CD4-positive, alpha-beta T cell (primary cell): ENCODE data around the gene HIVEP3. TPM values are rescaled to one million over a fixed set of nuclear protein-coding genes. Genes with fewer than 3 reads are reported as not detected.

ENCODE experiments used
- ATAC-seq: fragments of 200-7000 bp; cut with Tn5 transposase; one replicate; pipeline ENCODE4 v1.10.0; 2022; ENCODE audit warnings: mild to moderate bottlenecking; ENCODE audit not compliant: poor library complexity
- CTCF ChIA-PET: fragments of 350-600 bp; sonication (Branson Sonifier 250); formaldehyde crosslinking; loops from one replicate; lab custom pipeline; 2021; ENCODE audit warnings: antibody characterized with exemption, inconsistent platforms; lab: Charles Lee
- POLR2A ChIA-PET: fragments of 350-600 bp; sonication (Branson Sonifier 250); formaldehyde crosslinking; loops from one replicate; lab custom pipeline; 2021; ENCODE audit warnings: antibody characterized with exemption, inconsistent platforms; lab: Charles Lee
- DNase-seq, 14 experiments: peaks; one replicate each; pipeline ENCODE4 v3.0.0-alpha.2; 2013 to 2020; ENCODE audit warnings: mixed read lengths in 2 of 14
- H3K27ac ChIP-seq, 2 donors: one replicate each; pipeline versions ENCODE4 v1.5.1 to v1.7.0; 2013; ENCODE audit warnings: low read length in 2 of 2, low read depth in 1 of 2, mild to moderate bottlenecking in 1 of 2
- H3K27me3 ChIP-seq, 2 experiments: 1 replicate in 1 of 2; 2 replicates in 1 of 2; pipeline versions ENCODE4 v1.6.1 to v1.7.0; 2013; ENCODE audit warnings: low read length in 2 of 2, control low read depth in 1 of 2, mild to moderate bottlenecking in 1 of 2, moderate library complexity in 1 of 2; ENCODE audit not compliant: insufficient read depth in 2 of 2, control insufficient read depth in 1 of 2
- H3K36me3 ChIP-seq: one replicate; pipeline ENCODE4 v1.6.1; 2013; ENCODE audit warnings: low read length, control low read depth; ENCODE audit not compliant: insufficient read depth
- H3K4me1 ChIP-seq: one replicate; pipeline ENCODE4 v1.6.1; 2013; ENCODE audit warnings: low read length, control low read depth; ENCODE audit not compliant: insufficient read depth
- H3K4me3 ChIP-seq: one replicate; pipeline ENCODE4 v1.5.1; 2013; ENCODE audit warnings: mild to moderate bottlenecking, low read length, moderate library complexity
- H3K9me3 ChIP-seq, 2 experiments: 1 replicate in 1 of 2; 2 replicates in 1 of 2; pipeline versions ENCODE4 v1.6.1 to v1.7.0; 2013; ENCODE audit warnings: low read length in 2 of 2, mild to moderate bottlenecking in 2 of 2, control low read depth in 1 of 2, moderate library complexity in 1 of 2; ENCODE audit not compliant: control insufficient read depth in 1 of 2, insufficient read depth in 1 of 2
- H3K27ac Mint-ChIP-seq: one replicate; pipeline ENCODE4 v1.8.0; 2020; ENCODE audit warnings: mixed read lengths
- H3K27me3 Mint-ChIP-seq: one replicate; pipeline ENCODE4 v1.8.0; 2021; ENCODE audit warnings: mixed read lengths
- H3K36me3 Mint-ChIP-seq: one replicate; pipeline ENCODE4 v1.8.0; 2021; ENCODE audit warnings: low read depth, mixed read lengths
- H3K4me1 Mint-ChIP-seq: one replicate; pipeline ENCODE4 v1.8.0; 2021; ENCODE audit warnings: low read depth, mixed read lengths
- H3K4me3 Mint-ChIP-seq: one replicate; pipeline ENCODE4 v1.8.0; 2020; ENCODE audit warnings: mild to moderate bottlenecking, mixed read lengths
- H3K9me3 Mint-ChIP-seq: one replicate; pipeline ENCODE4 v1.8.0; 2020; ENCODE audit warnings: mixed read lengths
- CTCF ChIP-seq: fragments of 200-600 bp; IDR thresholded peaks from one replicate; pipeline ENCODE4 v1.8.0; 2022; ENCODE audit warnings: antibody characterized with exemption, mild to moderate bottlenecking
- intact Hi-C, 2 experiments: fragments of 100-400 bp; cut with DNase I in 1 of 2; cut with micrococcal nuclease in 1 of 2; formaldehyde crosslinking; loops; one replicate each; pipeline versions ENCODE4 v1.15.1 to v1.9.0; 2023 to 2025; cut with DNase I, micrococcal nuclease
- total RNA-seq, 174 experiments: library from RNA in 2 of 174; stranded (reverse) in 2 of 174; gene quantifications; one replicate each; pipeline ENCODE4 v1.2.3 and lab custom pipeline; 2021 to 2026

The HIVEP3 gene
- total RNA-seq, 2 experiments from 2014 or later: 5.1 to 5.4 TPM

DNA sequence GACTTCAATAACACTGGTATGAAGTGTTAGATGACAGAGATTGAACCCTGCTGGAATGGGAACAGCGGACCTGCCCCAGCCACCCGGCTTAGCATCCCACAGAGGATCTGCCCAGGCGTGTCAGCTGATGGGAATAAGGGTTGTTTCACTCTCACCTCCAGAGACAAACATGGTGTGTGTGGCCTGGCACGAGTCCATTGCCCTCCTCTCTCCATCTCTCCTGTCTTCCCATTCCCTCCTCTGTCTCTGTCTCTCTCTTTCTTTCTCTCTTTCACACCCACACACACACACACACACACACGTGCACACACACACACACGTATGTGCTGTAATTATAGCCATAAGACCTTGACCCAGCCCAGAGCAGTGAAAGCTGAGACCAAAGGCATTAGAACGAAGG is 200.2 kb downstream of the HIVEP3 start:
- POLR2A ChIA-PET: no interaction called here
- Histone ChIP-seq H3K9me3 (no peaks in the 10 kb centered on the region), H3K4me1 (peaks cover 22% of the 10 kb centered on the region), H3K27ac (no peak overlapping the region), H3K4me3 (no peak overlapping the region), H3K27me3 (no peaks in the 10 kb centered on the region), H3K36me3 (no peaks in the 10 kb centered on the region)
- intact Hi-C loops: no loop called here
- TF ChIP-seq CTCF: no peak
- H3K27ac Mint-ChIP-seq: no peak overlapping the region
- H3K9me3 Mint-ChIP-seq: no peaks in the 10 kb centered on the region
- ATAC-seq (no peak), DNase-seq (no peak)
- H3K36me3 Mint-ChIP-seq: no peaks in the 10 kb centered on the region
- H3K4me3 Mint-ChIP-seq: no peak overlapping the region
- no peaks in the 10 kb centered on the region for H3K27me3 Mint-ChIP-seq
- CTCF ChIA-PET: no interaction called here
- peaks cover 10% of the 10 kb centered on the region for H3K4me1 Mint-ChIP-seq

GRCh38 chr1:41716188-41717130 is 202.3 kb downstream of the HIVEP3 start:
- Mint-ChIP-seq H3K9me3 (no peaks in the 10 kb centered on the region), H3K4me3 (no peak overlapping the region), H3K27ac (no peak overlapping the region), H3K4me1 (peaks cover 10% of the 10 kb centered on the region), H3K36me3 (no peaks in the 10 kb centered on the region), H3K27me3 (no peaks in the 10 kb centered on the region)
- ATAC-seq (no peak), DNase-seq (no peak)
- Histone ChIP-seq H3K9me3 (no peaks in the 10 kb centered on the region), H3K36me3 (no peaks in the 10 kb centered on the region), H3K27me3 (no peaks in the 10 kb centered on the region), H3K4me1 (peaks cover 14% of the 10 kb centered on the region), H3K27ac (no peak overlapping the region), H3K4me3 (no peak overlapping the region)
- ChIA-PET POLR2A (no interaction called here), CTCF (no interaction called here)
- no peak for TF ChIP-seq CTCF
- intact Hi-C loops: no loop called here

DNA sequence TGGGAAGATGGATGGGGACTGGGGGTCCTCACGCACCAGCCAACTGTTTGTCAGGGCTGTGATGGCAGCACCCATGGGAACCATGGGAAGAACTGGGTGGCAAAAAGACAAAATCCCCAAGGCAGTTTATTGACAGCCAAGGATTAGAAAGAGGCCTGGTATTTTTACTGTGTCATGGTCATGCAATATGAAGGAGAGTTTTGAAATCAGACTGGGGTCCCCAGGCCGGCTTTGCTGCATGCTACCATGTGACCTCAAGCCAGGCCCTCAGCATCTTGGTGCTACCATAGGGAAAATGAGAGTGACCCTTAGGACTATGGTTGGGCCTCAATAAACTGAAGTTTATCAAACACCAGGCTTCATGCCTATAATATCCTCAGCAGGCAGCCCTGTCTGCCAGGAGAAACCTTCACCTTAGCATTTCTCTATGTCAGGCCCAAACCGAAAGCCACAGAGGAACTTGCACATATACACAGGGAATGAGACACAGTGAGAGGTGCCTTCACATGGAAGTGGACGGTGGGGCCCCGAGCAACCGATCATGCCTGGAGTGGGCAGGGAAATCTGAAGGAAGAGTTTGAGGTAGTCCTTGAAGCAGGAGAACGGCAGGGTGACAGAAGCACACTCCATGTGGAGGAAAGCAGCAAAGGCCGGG is 203.2 kb downstream of the HIVEP3 start:
- Histone ChIP-seq H3K27ac (no peak overlapping the region), H3K9me3 (no peaks in the 10 kb centered on the region), H3K27me3 (no peaks in the 10 kb centered on the region), H3K4me1 (peaks cover 6% of the 10 kb centered on the region), H3K36me3 (no peaks in the 10 kb centered on the region), H3K4me3 (no peak overlapping the region)
- ATAC-seq: no peak
- no peak for TF ChIP-seq CTCF
- POLR2A ChIA-PET: no interaction called here
- Mint-ChIP-seq H3K36me3 (no peaks in the 10 kb centered on the region), H3K27me3 (no peaks in the 10 kb centered on the region), H3K27ac (no peak overlapping the region), H3K4me1 (peaks cover 3% of the 10 kb centered on the region), H3K9me3 (no peaks in the 10 kb centered on the region), H3K4me3 (no peak overlapping the region)
- CTCF ChIA-PET: no interaction called here
- intact Hi-C loops: no loop called here
- no peak for DNase-seq
